Transverse colon (tissue), 4 donors: ENCODE measurements around the gene NLRC5. TPM values are rescaled to one million over a fixed set of nuclear protein-coding genes. Genes with fewer than 3 reads are reported as not detected.

ENCODE experiments used
- DNase-seq: peaks from one replicate; pipeline ENCODE4 v3.0.0-alpha.2; 2019
- H3K27ac ChIP-seq, 4 donors: fragments of 200-600 bp; sonication (generic); 2 replicates each; pipeline ENCODE4 v1.5.1; 2016 to 2018; ENCODE audit warnings: inconsistent platforms in 4 of 4
- H3K27me3 ChIP-seq: fragments of 200-600 bp; sonication (generic); 2 replicates; pipeline ENCODE4 v1.5.1; 2017; ENCODE audit warnings: inconsistent platforms
- H3K36me3 ChIP-seq, 4 donors: fragments of 200-600 bp; sonication (generic); 2 replicates each; pipeline ENCODE4 v1.5.1; 2017 to 2019; ENCODE audit warnings: inconsistent platforms in 4 of 4
- H3K4me1 ChIP-seq, 4 donors: fragments of 200-600 bp; sonication (generic); 2 replicates each; pipeline ENCODE4 v1.5.1; 2017 to 2020; ENCODE audit warnings: inconsistent platforms in 4 of 4
- H3K4me3 ChIP-seq, 4 donors: fragments of 200-600 bp; sonication (generic); 1 replicate in 1 of 4; 2 replicates in 3 of 4; pipeline versions ENCODE4 v1.5.1 to v1.6.1; 2017 to 2019; ENCODE audit warnings: inconsistent platforms in 4 of 4
- H3K9me3 ChIP-seq, 2 donors: fragments of 200-600 bp; sonication (generic); 2 replicates each; pipeline ENCODE4 v1.5.1; 2017 to 2019; ENCODE audit warnings: inconsistent platforms in 2 of 2
- CTCF ChIP-seq, 5 experiments: fragments of 200-600 bp in 3 of 5; fragments of 450-650 bp in 2 of 5; sonication (generic) in 3 of 5; IDR thresholded peaks; 1 replicate in 2 of 5; 2 replicates in 3 of 5; pipeline ENCODE4 v1.5.1; 2016 to 2017; ENCODE audit warnings: antibody characterized with exemption in 5 of 5, inconsistent platforms in 3 of 5, mild to moderate bottlenecking in 2 of 5, moderate library complexity in 1 of 5
- EP300 ChIP-seq: sonication (generic); formaldehyde crosslinking; IDR thresholded peaks from one replicate; pipeline ENCODE4 v1.6.1; 2017; ENCODE audit warnings: antibody characterized with exemption, low read depth
- POLR2A ChIP-seq: fragments of 450-650 bp; IDR thresholded peaks from one replicate; pipeline ENCODE4 v1.6.1; 2016; ENCODE audit warnings: antibody characterized with exemption, mild to moderate bottlenecking, moderate library complexity
- POLR2AphosphoS5 ChIP-seq, 3 donors: sonication (generic); formaldehyde crosslinking; IDR thresholded peaks; one replicate each; pipeline ENCODE4 v1.6.1; 2016; ENCODE audit warnings: antibody characterized with exemption in 3 of 3
- WGBS, 2 donors: methylation state at CpG; one replicate each; pipeline ENCODE4 v1.1.5; 2018; ENCODE audit warnings: low coverage in 1 of 2; 5-methylcytosine and 5-hydroxymethylcytosine counted together
- in situ Hi-C, 4 donors: fragments of 200-750 bp; cut with MboI; loops; one replicate each; pipeline versions ENCODE4 v1.15.0 to v1.15.1; 2017; ENCODE audit warnings: low sequenced_read_pairs in 3 of 4, low pct_ligation_motif_present in 1 of 4, low pct_unique_long_range_greater_than_20kb in 1 of 4
- intact Hi-C: fragments of 100-400 bp; cut with DNase I; formaldehyde crosslinking; loops from one replicate; pipeline ENCODE4 v1.15.1; 2023; ENCODE audit warnings: low total_unique reads
- total RNA-seq, 4 donors: library from RNA; depleted of rRNA; stranded (reverse); fragments of >200 nt; gene quantifications; one replicate each; pipeline ENCODE4 v1.1.0, GENCODE V29; 2016

NLRC5 gene
- total RNA-seq, 4 donors from 2014 or later = 59.4 to 171 (median 73.6) TPM

GRCh38 chr16:57042157-57043111 lies 53.1 kb downstream of the NLRC5 start:
- no peaks in the 10 kb centered on the region for H3K9me3 ChIP-seq
- H3K4me1 ChIP-seq = peaks cover 0 to 16% (median 0%) of the 10 kb centered on the region in 4 donors
- peaks cover 0 to 16% (median 0%) of the 10 kb centered on the region in 4 donors for H3K36me3 ChIP-seq
- peak overlapping the region in 3 of 4 donors; percentile 6 to 53 (median 41) for H3K27ac ChIP-seq
- in situ Hi-C loops (loop anchor here in 1 of 4 donors (10.0 kb wide), 1 partner anchor 68 kb away; no protein-coding TSS in a partner anchor), intact Hi-C loops (loop anchor here (10.0 kb wide), 1 partner anchor 178 kb away; the partner anchor contains the start of gene SLC12A3)
- peak; percentile 31 for DNase-seq
- H3K27me3 ChIP-seq = no peaks in the 10 kb centered on the region
- TF ChIP-seq CTCF (IDR thresholded peaks at IDR 0.05) = no peak
- TF ChIP-seq EP300 = no peak
- TF ChIP-seq POLR2AphosphoS5 (IDR thresholded peaks at IDR 0.05) = no peak
- TF ChIP-seq POLR2A = no peak
- 70% methylated on average over 14 of the region's 14 CpGs; no CpG with 5 or more reads in 1 of the 2 donors for WGBS, 2 donors
- H3K4me3 ChIP-seq = no peak overlapping the region

- TF ChIP-seq EP300 (no peak), CTCF (IDR thresholded peaks at IDR 0.05) (no peak), POLR2A (no peak), POLR2AphosphoS5 (IDR thresholded peaks at IDR 0.05) (no peak)
- Histone ChIP-seq H3K4me3 (no peak overlapping the region), H3K27ac (no peak overlapping the region), H3K4me1 (peaks cover 0 to 16% (median 0%) of the 10 kb centered on the region in 4 donors), H3K27me3 (no peaks in the 10 kb centered on the region), H3K36me3 (peaks cover 0 to 16% (median 0%) of the 10 kb centered on the region in 4 donors), H3K9me3 (no peaks in the 10 kb centered on the region)
- in situ Hi-C loops (loop anchor here in 1 of 4 donors (10.0 kb wide), 1 partner anchor 68 kb away; no protein-coding TSS in a partner anchor), intact Hi-C loops (loop anchor here (10.0 kb wide), 1 partner anchor 178 kb away; the partner anchor contains the start of gene SLC12A3)
- no peak for DNase-seq
- 93% methylated on average over 9 of the region's 9 CpGs; no CpG with 5 or more reads in 1 of the 2 donors for WGBS, 2 donors
Observed at GRCh38 chr16:57043248-57043647, 53.9 kb downstream of the NLRC5 start.

GRCh38 chr16:57044931-57045693 lies 55.8 kb downstream of the NLRC5 start:
- no peaks in the 10 kb centered on the region for H3K9me3 ChIP-seq
- WGBS, 2 donors = 77 to 83% methylated on average over 4 to 12 of the region's 12 CpGs
- DNase-seq = no peak
- no peaks in the 10 kb centered on the region for H3K27me3 ChIP-seq
- H3K27ac ChIP-seq = no peak overlapping the region
- no peak overlapping the region for H3K4me3 ChIP-seq
- H3K36me3 ChIP-seq = peaks cover 0 to 16% (median 0%) of the 10 kb centered on the region in 4 donors
- no peak for TF ChIP-seq POLR2AphosphoS5 (IDR thresholded peaks at IDR 0.05)
- TF ChIP-seq CTCF (IDR thresholded peaks at IDR 0.05) = no peak
- TF ChIP-seq POLR2A = no peak
- TF ChIP-seq EP300 = no peak
- H3K4me1 ChIP-seq = peaks cover 0 to 8% (median 0%) of the 10 kb centered on the region in 4 donors
- in situ Hi-C loops = loop anchor here in 1 of 4 donors (10.0 kb wide), 1 partner anchor 70 kb away; no protein-coding TSS in a partner anchor
- intact Hi-C loops = loop anchor here (10.0 kb wide), 1 partner anchor 180 kb away; the partner anchor contains the start of gene SLC12A3
